ENCODE data around the gene PLAGL2.

- TF ChIP-seq CTCF (IDR thresholded peaks at IDR 0.05; ENCODE audit: insufficient read depth, low read length) (no peak), POLR2AphosphoS5 (IDR thresholded peaks at IDR 0.05; ENCODE audit: low read depth) (no peak)
These were observed 4.0 kb downstream of the PLAGL2 start for GRCh38 chr20:32203356-32204204.

All from HL-60 (cell line).